Jurkat, Clone E6-1 (cell line): Measurements from ENCODE around the gene TIMM50.

Experiments used
- DNase-seq: peaks from one replicate; pipeline ENCODE4 v3.0.0-alpha.2; 2011; ENCODE audit warnings: low read depth, low spot score
- H3K4me3 ChIP-seq: 2 replicates; pipeline ENCODE4 v1.5.1; 2011; ENCODE audit warnings: mild to moderate bottlenecking, low read length, control low read depth, moderate library complexity

TIMM50 gene

DNA sequence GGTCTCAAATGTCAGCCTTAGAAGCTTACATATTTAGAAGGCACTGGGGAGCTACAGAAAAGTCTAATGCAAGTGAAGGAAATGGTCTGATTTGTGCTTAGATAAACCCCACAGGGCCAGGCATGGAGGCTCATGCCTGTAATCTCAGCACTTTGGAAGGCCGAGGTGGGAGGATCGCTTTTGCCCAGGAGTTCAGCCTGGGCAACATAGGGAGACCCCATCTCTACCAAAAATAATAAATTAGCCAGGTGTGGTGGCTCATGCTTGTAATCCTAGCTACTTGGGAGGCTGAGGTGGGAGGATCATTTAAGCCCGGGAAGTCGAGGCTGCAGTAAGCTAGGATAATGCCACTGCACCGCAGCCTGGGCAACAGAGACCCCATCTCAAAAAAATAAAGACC, 15.4 kb downstream of the TIMM50 start:
- DNase-seq = no peak
- no peak overlapping the region for H3K4me3 ChIP-seq

DNA sequence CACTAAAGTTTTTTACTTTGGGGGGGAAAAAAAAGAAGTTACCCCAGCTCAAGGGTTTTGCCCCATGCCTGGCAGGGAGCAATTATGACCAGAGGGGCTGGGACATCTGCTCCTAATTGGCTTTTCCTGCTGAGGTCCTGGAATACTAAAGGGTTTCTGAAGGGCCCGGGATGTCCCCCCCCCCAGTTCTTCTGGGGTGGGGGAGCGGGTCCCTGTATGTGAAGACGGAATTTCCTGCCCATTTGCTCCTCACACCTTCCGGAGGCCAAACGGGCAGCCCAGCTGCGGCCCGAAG, 17.0 kb downstream of the TIMM50 start:
- peak overlapping the region; percentile 23 for H3K4me3 ChIP-seq
- no peak for DNase-seq

DNA sequence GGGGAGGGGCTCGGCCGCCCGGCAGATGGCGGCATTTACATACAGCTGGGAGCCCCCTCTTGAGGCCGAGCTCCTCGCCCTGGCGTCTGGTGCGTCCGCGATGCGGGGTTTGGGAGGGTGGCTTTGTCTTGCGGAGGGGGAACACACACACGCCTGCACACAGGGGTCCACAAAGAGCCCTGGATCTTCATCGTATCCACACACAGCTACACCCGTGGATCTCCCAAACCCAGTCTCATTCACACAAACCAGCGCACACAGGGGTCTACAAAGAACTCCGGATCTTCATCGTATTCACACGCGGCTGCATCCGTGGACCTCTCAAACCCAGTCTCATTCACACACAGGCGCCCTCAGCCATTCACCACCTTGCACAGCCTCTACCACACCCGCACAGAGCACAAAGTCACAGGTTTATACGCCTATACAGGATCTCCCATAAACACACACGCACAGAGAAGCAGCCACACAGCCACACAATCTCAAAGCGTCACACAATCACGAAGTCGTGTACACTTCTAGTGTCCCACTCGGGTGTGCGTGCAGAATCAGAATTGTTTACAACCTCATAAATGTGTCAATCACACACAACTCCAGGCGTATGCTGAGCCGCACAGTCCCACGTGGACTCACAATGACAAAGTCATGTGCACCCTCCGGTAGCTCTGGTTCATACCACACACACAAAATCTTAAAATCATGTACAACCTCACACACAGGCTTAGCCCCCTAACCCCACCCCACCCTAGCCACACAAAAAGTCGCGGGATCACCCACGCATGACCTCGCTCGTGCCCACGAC, 17.6 kb downstream of the TIMM50 start:
- DNase-seq = no peak
- peak overlapping the region; percentile 23 for H3K4me3 ChIP-seq

DNA sequence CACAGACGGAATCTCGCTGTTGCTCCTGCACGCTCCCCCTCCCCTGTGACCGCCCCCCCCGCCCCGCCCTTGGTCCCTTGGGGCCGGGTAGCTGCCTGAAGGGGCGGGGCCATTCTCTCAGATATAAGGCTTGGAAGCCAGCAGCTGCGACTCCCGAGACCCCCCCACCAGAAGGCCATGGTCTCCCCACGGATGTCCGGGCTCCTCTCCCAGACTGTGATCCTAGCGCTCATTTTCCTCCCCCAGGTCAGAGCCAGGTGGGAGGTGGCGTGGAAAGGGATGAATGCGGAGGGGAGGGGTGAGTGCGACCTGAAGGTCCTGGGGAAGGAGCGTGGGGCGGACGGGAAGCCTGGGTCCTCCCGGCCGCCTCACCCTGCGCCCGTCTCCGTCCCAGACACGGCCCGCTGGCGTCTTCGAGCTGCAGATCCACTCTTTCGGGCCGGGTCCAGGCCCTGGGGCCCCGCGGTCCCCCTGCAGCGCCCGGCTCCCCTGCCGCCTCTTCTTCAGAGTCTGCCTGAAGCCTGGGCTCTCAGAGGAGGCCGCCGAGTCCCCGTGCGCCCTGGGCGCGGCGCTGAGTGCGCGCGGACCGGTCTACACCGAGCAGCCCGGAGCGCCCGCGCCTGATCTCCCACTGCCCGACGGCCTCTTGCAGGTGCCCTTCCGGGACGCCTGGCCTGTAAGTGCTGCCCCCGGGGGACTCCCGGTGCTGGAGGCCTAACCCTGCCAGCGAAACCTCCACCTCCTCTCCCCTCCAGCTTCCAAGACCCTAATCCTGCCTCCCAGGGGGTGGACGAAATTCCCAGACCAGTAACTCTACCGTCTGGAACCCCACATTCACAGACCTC, 18.4 kb downstream of the TIMM50 start, which contains the start of gene DLL3:
Gene DLL3, plus strand, starts transcription at position 150 of the 845 bp plus-strand sequence. Its CDS starts 28 bp downstream, at position 178.
- H3K4me3 ChIP-seq = peak within 1 kb of the TSS; percentile 23
- no peak for DNase-seq

DNA sequence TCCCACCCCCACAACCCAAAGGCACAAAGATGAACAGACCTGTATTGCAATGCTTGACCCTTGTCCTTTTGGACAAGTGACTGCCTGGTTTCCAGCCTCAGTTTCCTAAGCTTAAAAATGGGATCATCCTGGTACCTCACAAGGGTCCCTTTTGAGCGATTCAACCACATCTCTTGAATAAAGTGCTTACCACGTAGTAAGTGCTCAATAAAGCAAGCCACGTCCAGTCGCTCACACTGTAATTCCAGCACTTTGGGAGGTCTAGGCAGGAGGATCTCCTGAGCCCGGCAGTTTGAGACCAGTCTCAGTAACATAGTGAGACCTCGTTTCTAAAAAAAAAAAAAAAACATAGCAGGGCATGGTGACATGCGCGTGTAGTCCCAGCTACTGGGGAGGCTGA, 19.3 kb downstream of the TIMM50 start:
- H3K4me3 ChIP-seq = no peak overlapping the region
- DNase-seq = no peak

DNA sequence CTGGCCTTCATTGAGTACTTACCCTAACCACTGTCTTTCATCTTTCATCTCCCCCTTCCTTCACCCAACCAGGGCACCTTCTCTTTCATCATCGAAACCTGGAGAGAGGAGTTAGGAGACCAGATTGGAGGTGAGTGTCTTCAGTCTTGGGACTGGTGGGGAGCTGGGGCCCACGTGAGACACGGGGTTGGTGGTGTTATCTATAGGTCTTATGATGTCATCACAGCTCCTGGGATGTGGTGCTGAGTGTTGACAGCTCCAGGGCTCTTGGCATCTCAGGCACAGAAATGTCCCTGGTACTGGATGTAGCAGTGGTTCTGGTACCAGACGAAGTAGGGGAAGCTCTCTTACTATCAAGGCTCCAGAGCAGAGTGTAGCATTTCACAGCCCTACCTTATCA, 19.9 kb downstream of the TIMM50 start:
- no peak for DNase-seq

DNA sequence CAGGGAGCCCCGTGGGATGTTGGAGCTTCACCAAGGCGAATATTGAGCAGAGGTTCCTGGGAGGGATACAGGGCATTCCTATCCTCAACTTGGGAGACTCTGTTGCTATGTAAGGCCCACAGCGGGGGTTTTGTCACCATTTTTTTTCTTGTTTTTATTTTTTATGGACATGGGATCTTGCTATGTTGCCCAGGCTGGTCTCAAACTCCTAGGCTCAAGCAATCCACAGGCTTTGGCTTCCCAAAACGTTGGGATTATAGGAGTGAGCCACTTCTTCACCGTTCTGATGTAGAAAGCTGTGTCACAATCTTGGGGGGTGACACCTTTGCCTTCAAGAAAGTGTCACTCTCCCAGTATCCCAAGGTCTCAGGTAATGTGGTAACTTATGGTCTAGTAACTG, 20.7 kb downstream of the TIMM50 start:
- no peak for DNase-seq
- no peak overlapping the region for H3K4me3 ChIP-seq

More for the DNA sequence above, 19.9 kb downstream of the TIMM50 start:
- H3K4me3 ChIP-seq = no peak overlapping the region

DNA sequence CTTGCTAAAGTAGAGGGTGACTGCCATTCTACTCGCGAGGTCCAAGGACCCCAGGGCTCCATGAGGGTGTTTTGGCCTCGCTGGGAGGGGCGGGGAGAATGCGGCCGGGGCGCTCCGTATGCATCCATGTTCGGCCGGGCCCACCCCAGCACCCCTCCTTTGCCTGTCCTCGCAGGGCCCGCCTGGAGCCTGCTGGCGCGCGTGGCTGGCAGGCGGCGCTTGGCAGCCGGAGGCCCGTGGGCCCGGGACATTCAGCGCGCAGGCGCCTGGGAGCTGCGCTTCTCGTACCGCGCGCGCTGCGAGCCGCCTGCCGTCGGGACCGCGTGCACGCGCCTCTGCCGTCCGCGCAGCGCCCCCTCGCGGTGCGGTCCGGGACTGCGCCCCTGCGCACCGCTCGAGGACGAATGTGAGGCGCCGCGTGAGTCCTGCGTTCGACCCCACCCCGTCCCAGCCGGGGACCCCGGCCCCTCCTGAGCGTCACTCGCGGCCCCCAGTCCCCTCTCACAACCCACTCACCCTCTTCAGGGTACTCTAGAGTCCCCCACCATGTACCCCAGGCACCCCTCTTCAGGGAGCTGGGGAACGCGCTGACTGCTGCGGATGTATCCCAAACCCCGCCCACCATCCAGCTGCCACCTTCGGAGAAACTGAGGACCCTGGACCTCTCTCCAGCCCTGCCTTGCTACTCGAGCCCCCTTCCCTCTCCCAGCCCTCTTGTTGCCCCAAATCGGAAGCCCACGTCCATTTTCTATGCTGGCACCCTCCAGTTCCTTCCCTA, 22.2 kb downstream of the TIMM50 start:
- peak; percentile 75 for DNase-seq
- peak overlapping the region; percentile 22 for H3K4me3 ChIP-seq

DNA sequence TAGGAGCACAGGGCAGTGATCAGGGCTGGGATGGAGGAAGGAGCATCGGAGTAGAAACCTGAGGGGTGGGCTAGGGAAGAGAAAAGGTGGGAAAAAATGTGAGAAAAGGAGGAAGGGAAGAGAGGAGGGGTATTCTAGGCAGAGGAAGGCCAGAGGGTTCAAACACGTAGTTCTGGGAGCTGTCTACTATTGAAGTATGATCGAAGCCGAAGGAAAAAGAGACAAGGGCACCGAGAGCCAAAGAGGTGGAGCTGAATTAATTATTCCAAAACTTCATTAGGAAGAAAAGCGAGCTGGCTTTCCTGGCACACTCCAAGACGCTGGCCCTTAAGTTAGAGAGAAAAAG, 25.9 kb downstream of the TIMM50 start:
- no peak for DNase-seq
- H3K4me3 ChIP-seq = no peak overlapping the region

DNA sequence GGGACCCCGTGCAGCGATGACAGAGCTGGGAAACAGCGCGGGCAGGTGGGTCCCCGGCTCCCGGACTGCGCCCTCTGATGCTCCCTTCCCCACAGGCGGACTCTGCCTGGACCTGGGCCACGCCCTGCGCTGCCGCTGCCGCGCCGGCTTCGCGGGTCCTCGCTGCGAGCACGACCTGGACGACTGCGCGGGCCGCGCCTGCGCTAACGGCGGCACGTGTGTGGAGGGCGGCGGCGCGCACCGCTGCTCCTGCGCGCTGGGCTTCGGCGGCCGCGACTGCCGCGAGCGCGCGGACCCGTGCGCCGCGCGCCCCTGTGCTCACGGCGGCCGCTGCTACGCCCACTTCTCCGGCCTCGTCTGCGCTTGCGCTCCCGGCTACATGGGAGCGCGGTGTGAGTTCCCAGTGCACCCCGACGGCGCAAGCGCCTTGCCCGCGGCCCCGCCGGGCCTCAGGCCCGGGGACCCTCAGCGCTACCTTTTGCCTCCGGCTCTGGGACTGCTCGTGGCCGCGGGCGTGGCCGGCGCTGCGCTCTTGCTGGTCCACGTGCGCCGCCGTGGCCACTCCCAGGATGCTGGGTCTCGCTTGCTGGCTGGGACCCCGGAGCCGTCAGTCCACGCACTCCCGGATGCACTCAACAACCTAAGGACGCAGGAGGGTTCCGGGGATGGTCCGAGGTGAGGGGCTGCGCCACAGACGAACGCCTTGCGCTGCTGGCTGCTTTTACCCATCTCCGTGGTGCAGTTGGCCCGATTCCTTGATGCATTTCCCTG, 26.5 kb downstream of the TIMM50 start:
- peak overlapping the region; percentile 56 for H3K4me3 ChIP-seq
- peak; percentile 43 for DNase-seq

DNA sequence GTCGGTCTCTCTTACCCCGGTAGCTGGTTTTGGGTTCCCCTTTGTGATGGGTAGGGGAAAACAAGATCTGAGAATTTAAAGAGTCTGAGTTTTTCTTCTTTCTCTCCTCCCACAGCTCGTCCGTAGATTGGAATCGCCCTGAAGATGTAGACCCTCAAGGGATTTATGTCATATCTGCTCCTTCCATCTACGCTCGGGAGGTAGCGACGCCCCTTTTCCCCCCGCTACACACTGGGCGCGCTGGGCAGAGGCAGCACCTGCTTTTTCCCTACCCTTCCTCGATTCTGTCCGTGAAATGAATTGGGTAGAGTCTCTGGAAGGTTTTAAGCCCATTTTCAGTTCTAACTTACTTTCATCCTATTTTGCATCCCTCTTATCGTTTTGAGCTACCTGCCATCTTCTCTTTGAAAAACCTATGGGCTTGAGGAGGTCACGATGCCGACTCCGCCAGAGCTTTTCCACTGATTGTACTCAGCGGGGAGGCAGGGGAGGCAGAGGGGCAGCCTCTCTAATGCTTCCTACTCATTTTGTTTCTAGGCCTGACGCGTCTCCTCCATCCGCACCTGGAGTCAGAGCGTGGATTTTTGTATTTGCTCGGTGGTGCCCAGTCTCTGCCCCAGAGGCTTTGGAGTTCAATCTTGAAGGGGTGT, 27.2 kb downstream of the TIMM50 start:
- DNase-seq = no peak
- H3K4me3 ChIP-seq = peak overlapping the region; percentile 56

DNA sequence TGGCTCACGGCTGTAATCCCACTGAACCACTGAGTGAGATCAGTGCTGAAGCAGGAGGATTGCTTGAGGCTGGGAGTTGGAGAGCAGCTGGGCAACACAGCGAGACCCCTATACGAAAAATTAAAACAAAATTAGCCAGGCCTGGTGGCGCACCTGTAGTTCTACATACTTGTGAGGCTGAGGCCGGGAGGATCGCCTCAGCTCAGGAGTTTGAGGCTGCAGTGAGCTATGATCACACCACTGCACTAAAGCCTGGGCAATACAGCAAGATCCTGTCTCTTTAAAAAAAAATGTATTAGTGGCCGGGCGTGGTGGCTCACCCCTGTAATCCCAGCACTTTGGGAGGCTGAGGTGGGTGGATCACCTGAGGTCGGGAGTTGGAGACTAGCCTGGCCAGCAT, 28.0 kb downstream of the TIMM50 start:
- no peak for DNase-seq
- no peak overlapping the region for H3K4me3 ChIP-seq

DNA sequence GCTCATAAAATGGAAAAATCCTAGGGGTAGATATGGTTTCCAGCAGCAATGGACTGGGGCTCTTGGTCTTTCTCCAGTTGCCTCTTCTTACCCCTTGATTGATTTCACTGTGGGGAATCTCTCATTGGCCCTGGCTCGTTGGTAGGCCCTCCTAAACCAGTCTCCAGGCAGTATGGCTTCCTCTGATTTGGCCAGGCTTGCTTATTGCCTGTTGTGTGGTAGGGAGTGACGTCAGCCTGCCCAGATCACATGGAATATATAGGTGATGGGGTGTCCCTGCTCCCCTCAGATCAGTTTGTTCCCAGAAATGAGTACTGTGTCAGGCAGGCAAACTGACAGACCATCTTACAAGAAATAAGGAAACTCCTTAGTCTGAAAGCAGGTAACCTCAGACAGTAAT, 28.6 kb downstream of the TIMM50 start:
- no peak for DNase-seq
- no peak overlapping the region for H3K4me3 ChIP-seq

DNA sequence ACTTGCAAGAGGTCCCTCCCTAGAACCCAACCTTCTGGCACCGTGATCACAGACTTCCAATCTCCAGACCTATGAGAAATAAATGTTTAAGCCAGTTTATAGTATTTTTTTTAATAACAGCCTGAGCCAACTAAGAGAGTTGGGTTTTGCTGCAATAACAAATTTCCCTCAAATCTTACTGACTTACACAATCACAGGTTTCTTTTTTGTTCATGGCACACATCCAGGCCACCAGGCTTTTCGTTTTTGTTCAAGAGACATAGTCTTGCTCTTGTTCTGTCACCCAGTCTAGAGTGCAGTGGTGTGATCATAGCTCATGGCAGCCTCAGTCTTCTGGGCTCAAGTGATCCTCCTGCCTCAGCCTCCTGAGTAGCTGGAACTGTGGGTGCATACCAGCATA, 32.4 kb downstream of the TIMM50 start:
- no peak overlapping the region for H3K4me3 ChIP-seq
- no peak for DNase-seq

DNA sequence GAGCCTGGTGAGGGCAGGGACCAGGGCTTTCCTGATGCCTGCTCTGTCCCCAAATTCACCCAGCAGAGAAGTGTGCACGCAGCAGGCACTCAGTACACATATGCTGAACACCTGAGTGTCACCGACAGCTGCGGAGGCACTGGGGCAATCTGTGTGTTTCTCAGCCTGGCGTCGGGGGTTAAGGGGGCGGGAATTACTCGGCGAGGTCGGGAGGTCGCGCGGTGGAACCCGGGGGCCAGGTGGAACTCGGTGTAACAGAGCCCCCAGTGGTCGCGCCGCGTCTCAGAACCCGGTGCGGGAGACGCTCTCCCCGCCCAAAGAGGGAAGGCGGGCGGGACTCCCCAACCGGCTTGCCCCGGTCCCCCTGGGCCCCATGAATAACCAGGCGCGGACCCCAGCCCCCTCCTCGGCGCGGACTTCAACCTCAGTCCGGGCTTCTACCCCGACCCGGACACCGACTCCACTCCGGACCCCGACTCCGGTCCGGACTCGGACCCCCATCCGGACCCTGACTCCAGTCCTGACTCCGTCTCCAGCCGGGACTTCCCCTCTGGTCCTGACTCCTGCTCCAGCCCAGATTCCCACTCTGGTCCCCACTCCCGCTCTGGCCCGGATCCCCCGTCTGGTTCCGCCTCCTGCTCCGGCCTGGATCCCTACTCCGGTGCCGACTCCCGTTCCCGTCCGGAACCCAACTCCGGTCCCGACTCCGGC, 34.4 kb downstream of the TIMM50 start, which contains the start of gene SELENOV:
Gene SELENOV, plus strand, starts transcription at position 300 of the 711 bp plus-strand sequence. Its CDS starts 74 bp downstream, at position 374.
- no peak for DNase-seq
- no peak within 1 kb of the TSS for H3K4me3 ChIP-seq

DNA sequence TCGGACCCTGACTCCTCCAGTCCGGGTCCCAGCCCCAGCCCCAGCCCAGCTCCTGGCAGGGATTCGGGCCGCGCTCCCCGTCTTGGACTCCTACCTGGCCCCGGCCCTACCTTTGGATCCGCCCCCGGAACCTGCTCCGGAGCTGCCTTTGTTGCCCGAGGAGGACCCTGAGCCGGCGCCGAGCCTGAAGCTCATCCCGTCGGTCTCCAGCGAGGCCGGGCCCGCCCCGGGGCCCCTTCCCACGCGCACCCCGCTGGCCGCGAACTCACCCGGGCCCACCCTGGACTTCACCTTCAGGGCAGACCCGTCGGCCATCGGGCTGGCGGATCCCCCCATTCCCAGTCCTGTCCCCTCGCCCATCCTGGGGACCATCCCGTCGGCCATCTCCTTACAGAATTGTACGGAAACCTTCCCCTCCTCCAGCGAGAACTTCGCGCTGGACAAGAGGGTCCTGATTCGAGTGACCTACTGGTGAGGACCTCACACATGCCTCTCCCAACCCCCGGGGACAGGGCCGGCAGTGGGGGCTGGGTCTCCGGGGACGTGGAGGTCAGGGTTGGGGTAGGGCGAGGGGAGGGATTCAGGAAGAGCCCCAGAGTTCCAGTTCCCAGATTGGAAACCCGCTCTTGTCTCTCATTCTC, 35.0 kb downstream of the TIMM50 start:
- no peak for DNase-seq

DNA sequence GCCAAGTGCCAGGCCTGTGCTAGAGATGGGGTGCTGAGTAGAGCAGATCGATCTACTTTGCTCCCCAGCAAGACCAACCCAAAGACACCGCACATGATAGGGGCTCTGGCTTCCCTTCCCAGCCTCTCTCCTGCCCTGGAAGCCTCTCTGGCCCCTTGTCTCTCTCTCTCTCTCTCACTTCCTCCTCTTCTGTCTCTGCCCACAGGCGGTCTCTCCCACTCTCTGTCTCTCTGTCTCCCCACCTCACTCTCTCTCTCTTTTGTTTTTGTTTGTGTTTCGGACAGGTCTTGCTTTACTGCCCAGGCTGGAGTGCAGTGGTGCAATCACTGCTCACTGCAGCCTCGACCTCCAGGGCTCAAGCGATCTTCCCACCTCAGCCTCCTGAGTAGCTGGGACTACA, 35.6 kb downstream of the TIMM50 start:
- no peak for DNase-seq

More for the DNA sequence above, 35.0 kb downstream of the TIMM50 start:
- H3K4me3 ChIP-seq = no peak overlapping the region

More for the DNA sequence above, 35.6 kb downstream of the TIMM50 start:
- H3K4me3 ChIP-seq = no peak overlapping the region
